ENCODE results near the gene PKN3.

The PKN3 gene

GRCh38 chr9:128706045-128706444 lies 3.7 kb downstream of the PKN3 start:
- no peak for TF ChIP-seq CTCF (IDR thresholded peaks at IDR 0.05; ENCODE audit: low read depth, low read length)
- H3K4me3 ChIP-seq (ENCODE audit: low read depth, low read length), result no peak overlapping the region
- H3K27me3 ChIP-seq (ENCODE audit: insufficient read depth, low read depth, severe bottlenecking), result no peaks in the 10 kb centered on the region
- peaks cover 51% of the 10 kb centered on the region for H3K36me3 ChIP-seq
- no peak for DNase-seq
- no peaks in the 10 kb centered on the region for H3K9me3 ChIP-seq (ENCODE audit: severe bottlenecking)
- no peak overlapping the region for H3K27ac ChIP-seq

- H3K27me3 ChIP-seq (ENCODE audit: insufficient read depth, low read depth, severe bottlenecking), result no peaks in the 10 kb centered on the region
- no peaks in the 10 kb centered on the region for H3K9me3 ChIP-seq (ENCODE audit: severe bottlenecking)
- no peak for TF ChIP-seq CTCF (IDR thresholded peaks at IDR 0.05; ENCODE audit: low read depth, low read length)
- H3K4me3 ChIP-seq (ENCODE audit: low read depth, low read length), result no peak overlapping the region
- peaks cover 59% of the 10 kb centered on the region for H3K36me3 ChIP-seq
- no peak overlapping the region for H3K27ac ChIP-seq
- DNase-seq, result no peak
Observed at GRCh38 chr9:128706671-128707381, 4.5 kb downstream of the PKN3 start.

- no peak for TF ChIP-seq CTCF (IDR thresholded peaks at IDR 0.05; ENCODE audit: low read depth, low read length)
- Histone ChIP-seq H3K36me3 (peaks cover 65% of the 10 kb centered on the region), H3K4me3 (ENCODE audit: low read depth, low read length) (no peak overlapping the region), H3K9me3 (ENCODE audit: severe bottlenecking) (no peaks in the 10 kb centered on the region), H3K27me3 (ENCODE audit: insufficient read depth, low read depth, severe bottlenecking) (no peaks in the 10 kb centered on the region), H3K27ac (no peak overlapping the region)
- DNase-seq, result no peak
Observed at GRCh38 chr9:128707446-128707845, 5.1 kb downstream of the PKN3 start.

GRCh38 chr9:128712451-128713410 lies 10.4 kb downstream of the PKN3 start:
- Histone ChIP-seq H3K36me3 (peaks cover 74% of the 10 kb centered on the region), H3K27ac (no peak overlapping the region), H3K9me3 (ENCODE audit: severe bottlenecking) (no peaks in the 10 kb centered on the region), H3K4me3 (ENCODE audit: low read depth, low read length) (no peak overlapping the region), H3K27me3 (ENCODE audit: insufficient read depth, low read depth, severe bottlenecking) (no peaks in the 10 kb centered on the region)
- DNase-seq, result no peak
- no peak for TF ChIP-seq CTCF (IDR thresholded peaks at IDR 0.05; ENCODE audit: low read depth, low read length)

GRCh38 chr9:128713411-128713780 lies 11.1 kb downstream of the PKN3 start:
- no peak for DNase-seq
- H3K4me3 ChIP-seq (ENCODE audit: low read depth, low read length), result no peak overlapping the region
- no peak overlapping the region for H3K27ac ChIP-seq
- TF ChIP-seq CTCF (IDR thresholded peaks at IDR 0.05; ENCODE audit: low read depth, low read length), result no peak
- H3K27me3 ChIP-seq (ENCODE audit: insufficient read depth, low read depth, severe bottlenecking), result no peaks in the 10 kb centered on the region
- peaks cover 75% of the 10 kb centered on the region for H3K36me3 ChIP-seq
- no peaks in the 10 kb centered on the region for H3K9me3 ChIP-seq (ENCODE audit: severe bottlenecking)

Measured in WERI-Rb-1 (cell line).